GM18505 (cell line): Measurements from ENCODE around the gene GDI2.

Experiments used
- ATAC-seq: cut with Tn5 transposase; IDR thresholded peaks from one replicate; pipeline ENCODE4 v1.9.1; 2021; ENCODE audit not compliant: unreplicated experiment
- POLR2A ChIP-seq: IDR thresholded peaks from 4 replicates; pipeline ENCODE4 v1.6.1; 2011; ENCODE audit warnings: borderline replicate concordance; ENCODE audit not compliant: insufficient read depth, insufficient read length; ENCODE audit errors: extremely low read depth

GDI2 gene

DNA sequence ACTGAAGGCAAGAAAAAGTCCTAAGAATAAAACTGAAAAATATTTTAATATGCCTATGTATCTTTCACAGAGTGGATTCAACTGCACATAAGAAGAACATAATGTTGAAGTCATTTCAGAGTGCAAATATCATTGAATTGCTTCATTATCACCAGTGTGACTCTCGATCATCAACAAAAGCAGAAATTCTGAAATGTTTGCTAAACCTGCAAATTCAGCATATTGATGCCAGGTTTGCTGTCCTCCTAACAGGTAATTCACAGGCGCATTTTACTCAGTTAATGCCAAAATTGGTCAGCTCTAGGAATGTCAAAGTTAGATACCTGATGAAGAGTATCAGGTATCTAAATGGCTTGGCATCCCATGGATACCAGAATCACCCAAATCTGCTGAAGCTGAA is 52.0 kb downstream of the GDI2 start:
- TF ChIP-seq POLR2A: no peak
- ATAC-seq: no peak

DNA sequence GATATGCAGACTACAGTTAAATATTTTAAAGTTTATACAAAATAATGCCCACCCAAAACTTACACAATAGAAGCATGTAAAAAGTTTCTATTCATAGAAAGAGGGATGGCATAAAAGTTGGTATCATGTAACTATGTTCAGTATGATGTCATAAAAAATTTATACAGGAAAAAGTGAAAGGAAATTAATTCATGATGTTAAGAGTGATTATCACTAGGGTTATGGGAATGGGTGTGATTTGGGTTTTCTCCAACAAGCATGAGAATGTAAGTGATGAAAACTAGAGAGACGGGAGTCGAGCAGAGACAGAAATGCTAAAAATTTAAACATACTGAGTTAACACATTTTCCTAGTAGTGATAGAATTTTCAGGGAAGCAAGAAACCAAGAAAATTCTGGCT is 52.7 kb downstream of the GDI2 start:
- no peak for ATAC-seq
- no peak for TF ChIP-seq POLR2A

DNA sequence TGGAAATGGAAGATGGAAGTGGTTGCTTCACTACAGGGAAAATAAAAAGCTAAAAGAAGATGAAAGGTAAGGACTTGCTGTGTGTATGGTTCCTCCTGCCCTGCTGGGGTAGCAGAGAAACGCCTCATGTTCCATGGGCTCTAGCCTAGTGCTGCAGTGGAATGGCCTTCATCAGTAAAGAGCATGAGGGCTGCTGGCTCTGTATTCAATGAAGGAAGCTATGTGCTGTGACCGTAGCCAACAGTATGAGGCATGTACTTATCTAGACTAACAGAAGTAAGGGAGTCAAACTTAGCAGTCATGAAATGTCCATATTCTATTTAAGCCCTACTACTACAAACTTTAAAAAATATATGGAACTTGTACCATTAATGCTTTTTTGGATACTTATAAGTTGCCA is 54.3 kb downstream of the GDI2 start:
- no peak for ATAC-seq

DNA sequence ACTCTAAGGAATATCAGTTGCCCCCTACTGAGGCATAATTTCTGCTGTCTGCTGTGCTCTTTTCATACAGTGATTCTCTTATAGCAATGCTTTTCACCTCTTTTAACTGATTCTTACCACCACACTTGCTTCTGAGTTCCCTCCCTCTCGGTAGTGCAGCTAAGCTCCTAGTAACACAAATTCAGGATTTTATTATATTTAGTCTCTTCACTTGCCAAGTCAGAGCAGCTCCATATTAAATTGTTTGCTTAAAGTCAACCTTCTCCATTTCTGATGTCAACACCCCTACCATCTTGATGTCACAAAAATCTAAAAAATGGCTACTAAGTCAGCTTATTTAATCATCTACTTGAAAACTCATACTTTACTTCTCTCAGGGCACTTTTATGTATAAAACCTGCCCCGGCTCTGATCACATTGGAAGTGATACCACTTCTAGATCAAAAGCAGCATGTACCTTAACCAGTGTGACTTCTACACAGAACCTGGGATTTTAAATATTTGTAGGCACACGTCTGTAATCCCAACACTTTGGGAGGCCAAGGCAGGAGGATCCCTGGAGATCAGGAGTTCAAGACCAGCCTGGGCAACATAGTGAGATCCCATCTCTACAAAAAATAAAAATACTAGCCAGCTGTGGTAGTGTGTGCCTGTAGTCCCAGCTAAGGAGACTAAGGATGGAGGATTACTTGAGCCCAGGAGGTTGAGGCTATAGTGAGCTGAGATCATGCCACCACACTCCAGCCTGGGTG is 55.3 kb downstream of the GDI2 start:
- no peak for TF ChIP-seq POLR2A
- no peak for ATAC-seq

More for the DNA sequence above, 54.3 kb downstream of the GDI2 start:
- TF ChIP-seq POLR2A: no peak

DNA sequence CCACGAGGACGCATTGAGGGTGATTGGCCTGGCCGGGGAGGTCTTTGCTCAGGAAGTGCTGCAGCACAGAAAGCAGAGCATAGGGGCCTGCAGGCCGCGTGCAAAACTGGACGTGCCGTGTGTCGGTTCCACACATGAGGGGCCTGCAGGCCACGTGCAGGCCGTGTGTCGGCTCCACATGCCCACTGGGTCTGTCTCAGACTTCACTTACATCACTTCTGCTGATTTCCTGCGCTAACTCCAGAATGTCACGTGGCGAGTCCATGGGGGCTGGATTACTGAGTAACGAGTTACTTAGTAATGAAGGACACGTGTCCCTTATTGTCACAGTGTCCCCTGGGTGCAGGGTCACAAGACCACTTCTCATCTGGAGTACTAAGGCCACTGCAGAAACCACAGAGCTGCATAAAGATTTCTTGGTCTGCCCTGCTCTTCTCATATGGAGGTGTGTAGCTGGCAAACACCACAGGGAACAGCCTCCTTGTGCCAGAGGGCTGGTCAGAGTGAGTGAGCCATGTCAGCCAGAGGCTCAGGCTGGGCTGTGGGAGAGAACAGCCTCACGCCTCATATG is 60.8 kb downstream of the GDI2 start:
- ATAC-seq: no peak

DNA sequence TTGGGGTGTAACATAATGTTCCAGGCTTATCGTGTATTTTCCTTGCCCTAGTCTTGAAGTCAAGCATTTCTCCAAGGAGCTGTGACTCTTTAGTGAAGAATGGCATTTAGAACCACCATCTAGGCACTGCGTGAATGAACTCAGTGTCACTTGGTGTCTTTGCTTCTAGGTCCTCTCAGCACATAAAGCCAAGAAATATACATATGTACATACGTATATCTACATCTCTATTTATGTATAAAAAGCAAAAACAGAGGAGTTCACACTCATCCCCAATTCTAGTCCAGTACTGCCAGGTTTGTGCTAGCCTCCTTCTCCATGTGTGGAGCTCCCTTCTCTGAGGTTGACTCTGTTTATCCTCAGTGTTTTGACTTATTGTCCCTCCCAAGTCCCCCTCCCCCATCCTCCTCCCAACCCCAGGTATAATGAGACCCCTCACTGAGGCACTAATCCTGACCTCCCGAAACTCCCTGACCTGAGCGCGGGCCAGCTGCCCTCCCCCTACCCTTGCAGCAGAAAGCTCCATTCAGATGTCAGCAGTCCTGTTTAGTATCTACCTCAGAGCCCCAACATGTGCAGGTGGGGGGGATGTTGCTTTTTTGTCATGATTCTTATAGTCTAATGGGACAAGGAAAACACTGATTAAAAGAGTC is 61.5 kb downstream of the GDI2 start:
- no peak for ATAC-seq
- no peak for TF ChIP-seq POLR2A

More for the DNA sequence above, 60.8 kb downstream of the GDI2 start:
- TF ChIP-seq POLR2A: no peak

DNA sequence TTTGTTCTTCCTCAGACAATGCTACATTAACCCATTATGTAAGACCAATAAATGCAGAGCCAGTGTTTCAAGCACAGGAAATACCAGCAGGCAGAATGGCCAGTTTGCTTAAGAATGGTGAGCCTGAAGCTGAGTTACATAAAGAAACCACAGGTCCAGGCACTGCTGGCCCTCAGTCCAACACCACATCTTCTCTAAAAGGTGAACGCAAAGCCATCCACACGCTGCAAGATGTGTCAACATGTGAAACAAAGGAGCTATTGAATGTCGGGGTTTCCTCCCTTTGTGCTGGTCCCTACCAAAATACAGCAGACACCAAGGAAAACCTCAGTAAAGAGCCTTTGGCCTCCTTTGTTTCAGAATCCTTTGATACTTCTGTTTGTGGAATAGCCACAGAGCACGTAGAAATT is 64.8 kb downstream of the GDI2 start:
- TF ChIP-seq POLR2A: no peak
- ATAC-seq: no peak

DNA sequence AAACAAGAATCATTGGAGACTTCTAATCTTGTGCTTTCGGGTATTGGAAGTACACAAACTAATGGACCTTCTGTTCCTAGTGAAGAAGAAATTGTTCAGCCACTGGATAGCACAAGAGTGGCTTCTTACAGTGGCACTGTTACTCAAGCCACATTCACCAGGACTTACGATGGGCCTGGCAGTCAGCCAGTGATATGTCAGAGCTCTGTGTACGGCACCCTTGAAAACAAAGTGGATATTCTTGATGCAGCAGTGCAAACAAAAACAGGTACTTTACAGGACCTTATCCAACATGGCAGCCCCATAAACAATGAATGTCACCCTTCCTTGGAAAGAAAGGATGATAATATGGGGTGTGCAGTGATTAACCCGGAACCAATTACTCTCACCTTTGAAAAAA is 67.0 kb downstream of the GDI2 start:
- ATAC-seq: no peak
- TF ChIP-seq POLR2A: no peak

DNA sequence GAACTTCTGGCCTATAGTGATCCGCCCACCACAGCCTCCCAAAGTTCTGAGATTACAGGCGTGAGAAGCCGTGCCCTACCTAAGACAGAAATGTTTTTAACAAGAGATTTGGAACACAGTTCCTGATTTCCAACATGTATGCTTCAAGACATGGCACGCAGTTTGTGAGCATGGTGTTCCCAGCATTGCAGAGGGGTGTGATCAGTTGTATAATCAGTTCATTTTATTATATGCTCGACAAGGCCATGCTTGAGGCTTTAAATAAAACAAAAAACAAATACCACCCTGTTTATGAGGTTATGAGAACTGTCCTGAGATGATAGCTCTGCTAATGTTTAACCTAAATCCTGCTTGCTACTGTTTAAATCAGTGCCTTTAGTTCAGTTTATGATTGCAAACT is 68.4 kb downstream of the GDI2 start:
- no peak for TF ChIP-seq POLR2A
- ATAC-seq: no peak

DNA sequence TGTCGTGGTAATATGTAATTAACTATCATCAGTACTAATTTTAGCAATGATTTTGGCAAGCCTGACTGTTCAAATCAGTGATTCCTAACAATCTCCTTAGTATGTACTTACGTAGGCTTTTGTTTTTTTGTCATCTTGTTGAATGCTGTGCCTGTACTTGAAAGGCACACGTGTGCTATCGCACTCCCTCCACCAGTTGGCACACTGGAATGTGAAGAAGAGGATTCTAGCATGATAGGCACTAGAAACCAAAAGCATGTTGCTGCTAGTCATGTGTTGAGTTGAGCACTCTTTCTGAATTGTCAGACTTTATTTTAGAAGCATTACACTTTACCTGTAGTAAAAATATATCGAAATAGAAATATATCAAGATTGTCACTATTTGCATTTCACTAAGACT is 69.5 kb downstream of the GDI2 start:
- no peak for TF ChIP-seq POLR2A
- no peak for ATAC-seq

DNA sequence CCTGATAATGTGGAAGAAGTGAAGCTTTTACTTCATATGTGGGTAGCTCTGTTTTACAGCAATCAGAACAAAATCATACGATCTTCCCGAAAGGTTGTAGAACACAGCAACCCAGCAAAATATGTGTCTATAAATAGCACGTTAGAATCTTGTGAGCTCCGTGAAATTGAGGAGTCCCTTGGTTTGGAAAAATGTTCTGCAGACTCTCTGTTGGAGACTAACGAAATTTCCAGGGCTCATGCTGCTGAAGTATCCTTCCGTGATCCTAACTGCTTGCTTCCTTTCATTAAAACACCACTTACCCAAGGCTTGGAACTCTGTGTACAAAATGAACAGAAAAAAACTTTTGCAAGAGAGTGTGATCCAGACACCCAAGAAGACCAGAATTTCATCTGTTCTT is 71.1 kb downstream of the GDI2 start:
- TF ChIP-seq POLR2A: no peak
- no peak for ATAC-seq

DNA sequence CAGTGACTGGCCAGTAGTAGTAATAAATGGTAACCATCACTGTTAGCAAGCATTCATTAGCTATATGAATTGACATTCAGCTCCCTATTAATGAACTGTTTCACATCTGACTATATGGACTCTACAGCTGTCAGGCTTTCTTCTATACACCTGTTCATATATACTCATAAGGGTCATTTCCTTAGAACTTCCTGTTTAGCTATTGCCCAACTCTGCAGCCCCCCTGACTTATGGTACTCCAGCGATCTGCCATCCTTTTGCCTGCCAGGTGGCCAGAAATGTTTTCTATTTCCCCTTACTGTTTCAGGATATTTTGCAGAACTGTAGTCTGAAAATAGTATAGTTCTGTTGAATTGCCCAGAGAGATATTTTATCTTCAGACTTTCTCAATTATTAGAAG is 72.0 kb downstream of the GDI2 start:
- no peak for ATAC-seq
- no peak for TF ChIP-seq POLR2A

DNA sequence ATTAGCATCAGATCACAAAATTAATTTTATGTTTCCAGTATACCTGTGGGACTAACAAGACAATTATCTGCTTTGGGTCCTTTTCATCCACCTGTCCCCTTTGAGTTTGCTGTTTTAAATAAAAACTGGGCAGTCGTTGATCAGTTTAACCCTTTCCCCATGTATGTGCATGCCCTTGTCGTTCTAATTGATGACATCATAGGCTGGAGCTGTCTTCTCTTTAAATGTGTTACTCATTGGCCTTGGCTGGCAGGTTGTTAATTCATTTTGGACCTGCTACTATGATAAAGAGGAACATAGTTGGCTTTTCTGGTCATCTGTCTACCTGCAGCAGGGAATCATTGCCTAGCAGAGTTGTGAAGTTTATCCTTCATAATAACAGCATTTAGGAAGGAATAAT is 74.8 kb downstream of the GDI2 start:
- TF ChIP-seq POLR2A: no peak
- ATAC-seq: no peak

DNA sequence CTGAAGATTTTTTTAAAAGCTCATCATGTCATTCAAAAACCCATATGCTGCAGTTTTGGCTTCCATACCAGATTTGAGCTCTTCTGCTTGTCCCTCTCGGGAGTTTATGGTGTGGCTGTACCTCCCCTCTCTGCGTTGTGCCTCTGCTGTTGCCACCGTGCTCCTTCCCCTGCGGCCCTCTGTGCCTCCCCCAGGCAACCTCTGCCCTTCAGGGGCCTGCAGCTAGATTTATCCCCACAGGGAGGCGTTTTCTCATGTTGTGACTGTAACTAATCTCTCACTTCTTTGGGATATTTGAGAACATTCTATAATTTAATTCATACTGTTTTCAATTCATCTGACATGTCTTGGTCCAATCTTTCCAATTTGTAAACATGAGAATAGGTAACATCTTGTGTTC is 75.9 kb downstream of the GDI2 start:
- no peak for ATAC-seq
- TF ChIP-seq POLR2A: no peak

DNA sequence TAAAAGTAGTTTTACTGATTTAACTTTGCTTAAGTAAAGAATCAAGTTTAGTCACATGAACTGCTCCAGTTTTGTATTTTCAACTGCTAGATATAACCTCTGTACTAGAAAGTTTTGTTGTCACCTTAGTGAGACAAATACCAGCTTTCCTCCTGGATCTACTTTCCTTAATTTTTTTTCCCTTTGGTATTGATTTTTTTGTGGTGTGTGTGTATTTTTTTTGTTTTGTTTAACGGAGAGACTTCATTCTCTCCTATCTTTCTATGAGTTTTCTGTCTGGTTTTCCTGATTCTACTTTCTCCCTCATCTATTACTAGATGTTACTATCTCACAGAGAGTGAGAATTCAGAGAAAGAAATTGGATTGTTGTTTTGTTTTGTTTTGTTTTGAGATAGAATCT is 76.6 kb downstream of the GDI2 start:
- ATAC-seq: no peak

DNA sequence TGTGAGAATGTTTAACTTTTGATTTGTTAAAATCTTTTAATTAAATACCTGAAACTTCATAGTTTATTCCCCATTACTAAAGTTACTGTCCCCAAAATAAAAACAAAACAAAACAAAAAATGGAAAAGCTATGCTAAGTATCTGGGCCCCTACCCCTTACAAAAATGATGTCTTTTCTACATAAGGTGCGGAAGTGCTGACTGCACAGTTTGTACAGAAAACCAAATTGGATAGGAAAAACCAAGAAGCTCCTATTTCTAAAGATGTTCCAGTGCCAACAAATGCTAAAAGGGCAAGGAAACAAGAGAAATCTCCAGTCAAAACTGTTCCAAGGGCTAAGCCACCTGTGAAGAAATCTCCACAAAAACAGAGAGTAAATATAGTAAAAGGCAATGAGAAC is 78.1 kb downstream of the GDI2 start:
- TF ChIP-seq POLR2A: no peak
- no peak for ATAC-seq

More for the DNA sequence above, 76.6 kb downstream of the GDI2 start:
- no peak for TF ChIP-seq POLR2A
